PC-3 (cell line): Measurements from ENCODE around the gene PPP1R16B. TPM values are rescaled to one million over a fixed set of nuclear protein-coding genes. Genes with fewer than 3 reads are reported as not detected.

Experiments
- ATAC-seq: fragments of 200-7000 bp; cut with Tn5 transposase; 2 replicates; pipeline ENCODE4 v1.9.1; 2020; ENCODE audit warnings: mild to moderate bottlenecking, moderate library complexity
- BruUV-seq: library from RNA; stranded (reverse); fragments of 400-500 nt; replicated peaks from 2 replicates; lab custom pipeline; 2021; lab: Mats Ljungman, UMichigan
- CTCF ChIA-PET: fragments of 300-600 bp; sonication (Branson Sonifier 250); formaldehyde crosslinking; loops from one replicate; lab custom pipeline; 2022; ENCODE audit warnings: antibody characterized with exemption; lab: Charles Lee
- POLR2A ChIA-PET: fragments of 300-600 bp; sonication (Branson Sonifier 250); formaldehyde crosslinking; loops from one replicate; lab custom pipeline; 2022; ENCODE audit warnings: antibody characterized with exemption; ENCODE audit not compliant: unreplicated experiment; lab: Charles Lee
- DNase-seq: peaks from one replicate; pipeline ENCODE4 v3.0.0-alpha.2; 2015
- H2AFZ ChIP-seq: fragments of 300-600 bp; sonication (generic); 2 replicates; pipeline ENCODE4 v1.6.0; 2016; ENCODE audit warnings: antibody characterized with exemption, low read length
- H3F3A ChIP-seq: fragments of 300-600 bp; sonication (generic); one replicate; pipeline ENCODE4 v1.6.0; 2017; ENCODE audit warnings: antibody characterized with exemption, low read length, control low read depth, mild to moderate bottlenecking; ENCODE audit not compliant: unreplicated experiment
- H3K27ac ChIP-seq: fragments of 300-600 bp; sonication (generic); 2 replicates; pipeline ENCODE4 v1.5.1; 2016; ENCODE audit warnings: mild to moderate bottlenecking, low read length
- H3K27me3 ChIP-seq: fragments of 300-600 bp; sonication (generic); 2 replicates; pipeline ENCODE4 v1.6.1; 2016; ENCODE audit warnings: low read length, mixed read lengths
- H3K36me3 ChIP-seq: fragments of 300-600 bp; sonication (generic); 2 replicates; pipeline ENCODE4 v1.6.1; 2016; ENCODE audit warnings: low read depth, mixed run types, low read length, mixed read lengths
- H3K4me1 ChIP-seq: fragments of 300-600 bp; sonication (generic); 2 replicates; pipeline ENCODE4 v1.5.1; 2016; ENCODE audit warnings: low read length; ENCODE audit not compliant: insufficient read depth
- H3K4me2 ChIP-seq: fragments of 300-600 bp; sonication (generic); 2 replicates; pipeline ENCODE4 v1.6.0; 2016; ENCODE audit warnings: low read length
- H3K4me3 ChIP-seq: fragments of 300-600 bp; sonication (generic); 2 replicates; pipeline ENCODE4 v1.5.1; 2016; ENCODE audit warnings: mild to moderate bottlenecking, low read length, mixed read lengths
- H3K79me2 ChIP-seq: fragments of 300-600 bp; sonication (generic); 2 replicates; pipeline ENCODE4 v1.6.1; 2017; ENCODE audit warnings: low read length, mixed read lengths
- H3K9ac ChIP-seq: fragments of 300-600 bp; sonication (generic); 2 replicates; pipeline ENCODE4 v1.6.0; 2016; ENCODE audit warnings: mild to moderate bottlenecking, low read length
- H3K9me2 ChIP-seq: fragments of 300-600 bp; sonication (generic); replicated peaks from 2 replicates; pipeline ENCODE4 v1.6.1; 2016; ENCODE audit warnings: mixed run types, low read length, mixed read lengths
- H3K9me3 ChIP-seq: fragments of 300-600 bp; sonication (generic); 2 replicates; pipeline ENCODE4 v1.6.1; 2016; ENCODE audit warnings: low read length, mixed read lengths
- H4K20me1 ChIP-seq: fragments of 300-600 bp; sonication (generic); 2 replicates; pipeline ENCODE4 v1.6.1; 2016; ENCODE audit warnings: low read length, mixed read lengths
- EZH2 ChIP-seq: fragments of 300-600 bp; sonication (generic); IDR thresholded peaks from one replicate; pipeline ENCODE4 v1.6.1; 2017; ENCODE audit warnings: antibody characterized with exemption, mild to moderate bottlenecking, low read length; ENCODE audit not compliant: unreplicated experiment
- EZH2phosphoT487 ChIP-seq: fragments of 300-600 bp; sonication (generic); IDR thresholded peaks from 2 replicates; pipeline ENCODE4 v1.6.1; 2018; ENCODE audit warnings: mild to moderate bottlenecking, antibody characterized with exemption, low read length, borderline replicate concordance
- intact Hi-C: fragments of 100-400 bp; cut with micrococcal nuclease; formaldehyde crosslinking; loops from 2 replicates; pipeline ENCODE4 v1.9.0; 2023
- total RNA-seq: library from RNA; depleted of rRNA; stranded (reverse); fragments of >200 nt; gene quantifications from 2 replicates; pipeline ENCODE4 v1.2.3, GENCODE V29; 2014
- TF ChIP-seq, protein P1 (sequence below): fragments of 300-600 bp; sonication (generic); conservative IDR thresholded peaks from 2 replicates; pipeline ENCODE4 v1.5.1; 2017; ENCODE audit warnings: antibody characterized with exemption, low read depth, mild to moderate bottlenecking, low read length

Gene PPP1R16B
- total RNA-seq, 1 experiment from 2014 or later = 0.04 TPM

DNA sequence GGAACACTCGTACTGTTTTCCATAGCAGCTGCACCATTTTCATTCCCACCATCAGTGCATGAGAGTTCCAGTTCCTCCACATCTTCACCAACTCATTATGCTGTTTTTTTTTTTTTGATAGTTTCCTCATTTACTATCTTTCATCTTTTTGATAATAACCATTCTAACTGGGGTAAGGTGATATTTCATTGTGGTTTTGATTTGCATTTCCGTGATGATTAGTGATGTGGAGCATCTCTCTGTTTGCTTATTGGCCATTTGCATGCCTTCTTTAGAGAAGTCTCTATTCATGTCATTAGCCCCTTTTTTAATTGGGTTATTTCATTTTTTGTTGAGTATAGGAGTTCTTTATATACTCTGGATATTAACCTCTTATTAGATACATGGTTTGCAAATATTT lies 31.3 kb upstream of the PPP1R16B start:
- no TSS peak for BruUV-seq
- ATAC-seq (no peak), DNase-seq (no peak)
- Histone ChIP-seq H2AFZ (no peak overlapping the region), H3K27me3 (no peaks in the 10 kb centered on the region), H3K4me2 (no peak overlapping the region), H3K27ac (no peak overlapping the region), H3F3A (no peaks in the 10 kb centered on the region), H3K4me1 (no peaks in the 10 kb centered on the region), H3K79me2 (no peaks in the 10 kb centered on the region), H3K9ac (no peak overlapping the region), H3K36me3 (peaks cover 10% of the 10 kb centered on the region), H3K9me2 (no peaks in the 10 kb centered on the region), H3K9me3 (no peaks in the 10 kb centered on the region), H3K4me3 (no peak overlapping the region), H4K20me1 (no peaks in the 10 kb centered on the region)
- ChIA-PET CTCF (no interaction called here), POLR2A (no interaction called here)
- intact Hi-C loops = no loop called here
- TF ChIP-seq EZH2 (no peak), EZH2phosphoT487 (no peak)
- TF ChIP-seq, protein P1, sequence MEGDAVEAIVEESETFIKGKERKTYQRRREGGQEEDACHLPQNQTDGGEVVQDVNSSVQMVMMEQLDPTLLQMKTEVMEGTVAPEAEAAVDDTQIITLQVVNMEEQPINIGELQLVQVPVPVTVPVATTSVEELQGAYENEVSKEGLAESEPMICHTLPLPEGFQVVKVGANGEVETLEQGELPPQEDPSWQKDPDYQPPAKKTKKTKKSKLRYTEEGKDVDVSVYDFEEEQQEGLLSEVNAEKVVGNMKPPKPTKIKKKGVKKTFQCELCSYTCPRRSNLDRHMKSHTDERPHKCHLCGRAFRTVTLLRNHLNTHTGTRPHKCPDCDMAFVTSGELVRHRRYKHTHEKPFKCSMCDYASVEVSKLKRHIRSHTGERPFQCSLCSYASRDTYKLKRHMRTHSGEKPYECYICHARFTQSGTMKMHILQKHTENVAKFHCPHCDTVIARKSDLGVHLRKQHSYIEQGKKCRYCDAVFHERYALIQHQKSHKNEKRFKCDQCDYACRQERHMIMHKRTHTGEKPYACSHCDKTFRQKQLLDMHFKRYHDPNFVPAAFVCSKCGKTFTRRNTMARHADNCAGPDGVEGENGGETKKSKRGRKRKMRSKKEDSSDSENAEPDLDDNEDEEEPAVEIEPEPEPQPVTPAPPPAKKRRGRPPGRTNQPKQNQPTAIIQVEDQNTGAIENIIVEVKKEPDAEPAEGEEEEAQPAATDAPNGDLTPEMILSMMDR = no peak

DNA sequence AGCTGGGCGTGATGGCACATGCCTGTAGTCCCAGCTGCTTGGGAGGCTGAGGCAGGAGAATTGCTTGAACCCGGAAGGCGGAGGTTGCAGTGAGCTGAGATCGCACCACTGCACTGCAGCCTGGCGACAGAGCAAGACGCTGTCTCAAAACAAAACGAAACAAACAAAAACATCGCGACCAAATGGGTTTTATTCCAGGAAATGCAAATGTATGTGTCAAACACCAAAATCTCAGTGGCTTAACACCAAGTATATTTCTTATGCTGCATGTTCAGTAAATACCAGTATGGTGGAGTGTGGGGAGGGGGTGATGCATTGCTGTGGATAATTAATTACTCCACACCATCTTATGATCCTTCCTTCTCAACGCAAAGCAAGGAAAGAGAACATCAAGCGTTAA lies 29.1 kb upstream of the PPP1R16B start:
- DNase-seq (no peak), ATAC-seq (no peak)
- Histone ChIP-seq H3K9me2 (no peaks in the 10 kb centered on the region), H3K4me1 (no peaks in the 10 kb centered on the region; the same call in 1 of the 2 replicates), H3K9me3 (no peaks in the 10 kb centered on the region), H3K36me3 (peaks cover 7% of the 10 kb centered on the region), H2AFZ (no peak overlapping the region), H4K20me1 (no peaks in the 10 kb centered on the region), H3F3A (no peaks in the 10 kb centered on the region), H3K4me2 (no peak overlapping the region), H3K27ac (no peak overlapping the region), H3K4me3 (no peak overlapping the region), H3K27me3 (no peaks in the 10 kb centered on the region), H3K79me2 (no peaks in the 10 kb centered on the region), H3K9ac (no peak overlapping the region)
- TF ChIP-seq EZH2phosphoT487 = no peak
- TF ChIP-seq, protein P1 = no peak
- no peak for TF ChIP-seq EZH2
- CTCF ChIA-PET = interaction anchor here (0.6 kb wide), 1 partner anchor 66 kb away, joined by 3 read pairs; no protein-coding TSS in a partner anchor
- POLR2A ChIA-PET = interaction anchor here (0.6 to 0.7 kb wide), 2 partner anchors 130 to 304 kb away, joined by 3 to 4 read pairs; partner anchors contain the start of gene RALGAPB
- intact Hi-C loops = no loop called here
- BruUV-seq = no TSS peak

- ChIA-PET CTCF (no interaction called here), POLR2A (interaction anchor here (0.6 kb wide), 1 partner anchor 451 kb away, joined by 3 read pairs; no protein-coding TSS in a partner anchor)
- ATAC-seq (no peak), DNase-seq (no peak)
- Histone ChIP-seq H4K20me1 (no peaks in the 10 kb centered on the region), H3K36me3 (no peaks in the 10 kb centered on the region), H3K4me3 (no peak overlapping the region), H3K4me2 (no peak overlapping the region), H3K27me3 (no peaks in the 10 kb centered on the region), H3F3A (no peaks in the 10 kb centered on the region), H2AFZ (no peak overlapping the region), H3K9me2 (no peaks in the 10 kb centered on the region), H3K4me1 (no peaks in the 10 kb centered on the region; the same call in 1 of the 2 replicates), H3K27ac (no peak overlapping the region), H3K9me3 (no peaks in the 10 kb centered on the region), H3K9ac (no peak overlapping the region), H3K79me2 (no peaks in the 10 kb centered on the region)
- TF ChIP-seq, protein P1 = no peak
- TF ChIP-seq EZH2phosphoT487 (no peak), EZH2 (no peak)
- no TSS peak for BruUV-seq
- intact Hi-C loops = no loop called here
Measured at GRCh38 chr20:38779247-38780097, 26.0 kb upstream of the PPP1R16B start.
